Upper lobe of left lung (tissue), 6 donors: ENCODE measurements around the gene TMEM39B. TPM values are rescaled to one million over a fixed set of nuclear protein-coding genes. Genes with fewer than 3 reads are reported as not detected.

Source experiments
- ATAC-seq, 2 donors: fragments of 200-7000 bp; cut with Tn5 transposase; one replicate each; pipeline ENCODE4 v1.9.1; 2022; ENCODE audit warnings: mild to moderate bottlenecking in 2 of 2, moderate library complexity in 2 of 2; ENCODE audit not compliant: low FRiP score in 2 of 2
- DNase-seq, 2 donors: peaks; one replicate each; pipeline ENCODE4 v3.0.0-alpha.2; 2019 to 2020
- H3K27ac ChIP-seq, 4 donors: fragments of 200-600 bp; sonication (generic); one replicate each; pipeline ENCODE4 v1.5.1; 2016 to 2019
- H3K27me3 ChIP-seq, 4 donors: fragments of 200-600 bp; sonication (generic); one replicate each; pipeline ENCODE4 v1.5.1; 2017 to 2019
- H3K36me3 ChIP-seq, 4 donors: fragments of 200-600 bp; sonication (generic); one replicate each; pipeline ENCODE4 v1.5.1; 2016 to 2019
- H3K4me1 ChIP-seq, 4 donors: fragments of 200-600 bp; sonication (generic); one replicate each; pipeline ENCODE4 v1.5.1; 2018 to 2019
- H3K4me3 ChIP-seq, 4 donors: fragments of 200-600 bp; sonication (generic); one replicate each; pipeline ENCODE4 v1.5.1; 2017 to 2019; ENCODE audit warnings: mild to moderate bottlenecking in 2 of 4, moderate library complexity in 1 of 4
- H3K9me3 ChIP-seq, 4 donors: fragments of 200-600 bp; sonication (generic); one replicate each; pipeline ENCODE4 v1.5.1; 2018 to 2019
- CTCF ChIP-seq, 6 experiments: fragments of 450-650 bp in 4 of 6; fragments of 200-600 bp in 2 of 6; sonication (generic) in 2 of 6; IDR thresholded peaks; one replicate each; pipeline ENCODE4 v1.5.1; 2016 to 2019; ENCODE audit warnings: antibody characterized with exemption in 6 of 6
- EP300 ChIP-seq, 4 donors: sonication (generic); formaldehyde crosslinking; IDR thresholded peaks; one replicate each; pipeline ENCODE4 v1.5.1; 2017; ENCODE audit warnings: antibody characterized with exemption in 4 of 4, control low read depth in 2 of 4
- POLR2A ChIP-seq, 4 donors: fragments of 450-650 bp; IDR thresholded peaks; one replicate each; pipeline ENCODE4 v1.5.1; 2016 to 2017; ENCODE audit warnings: antibody characterized with exemption in 4 of 4, mild to moderate bottlenecking in 2 of 4
- POLR2AphosphoS5 ChIP-seq, 2 donors: sonication (generic); formaldehyde crosslinking; IDR thresholded peaks; one replicate each; pipeline ENCODE4 v1.5.1; 2017; ENCODE audit warnings: antibody characterized with exemption in 2 of 2
- WGBS, 2 donors: methylation state at CpG; one replicate each; pipeline ENCODE4 v1.1.5; 2017 to 2018; 5-methylcytosine and 5-hydroxymethylcytosine counted together
- total RNA-seq, 6 donors: library from RNA; depleted of rRNA in 4 of 6; stranded (reverse); fragments of >200 nt in 4 of 6; gene quantifications; one replicate each; pipeline versions ENCODE4 v1.1.0 to v1.2.1, GENCODE V29; 2016 to 2021
- donor health status: DM: no; HTN: no; CAD: no; lungs with moderate emphysema.
- donor health status: DM: no; HTN: yes; CAD: no; lungs with severe emphysema.

TMEM39B gene
- total RNA-seq, 6 donors from 2014 or later: 5.0 to 22.1 (median 10.2) TPM

GRCh38 chr1:32052887-32053286 is 19.9 kb upstream of the TMEM39B start:
- TF ChIP-seq CTCF (IDR thresholded peaks at IDR 0.05) (no peak), EP300 (IDR thresholded peaks at IDR 0.05) (no peak), POLR2AphosphoS5 (IDR thresholded peaks at IDR 0.05) (no peak), POLR2A (IDR thresholded peaks at IDR 0.05) (no peak)
- ATAC-seq (no peak), DNase-seq (no peak)
- Histone ChIP-seq H3K36me3 (peaks cover 3 to 91% (median 64%) of the 10 kb centered on the region in 4 donors), H3K4me3 (no peak overlapping the region), H3K9me3 (no peaks in the 10 kb centered on the region), H3K27me3 (no peaks in the 10 kb centered on the region), H3K4me1 (no peaks in the 10 kb centered on the region), H3K27ac (no peak overlapping the region)
- WGBS, 2 donors: 94 to 97% methylated on average over 4 of the region's 4 CpGs

GRCh38 chr1:32055416-32055815 is 17.3 kb upstream of the TMEM39B start:
- TF ChIP-seq POLR2AphosphoS5 (IDR thresholded peaks at IDR 0.05) (no peak), EP300 (IDR thresholded peaks at IDR 0.05) (no peak), CTCF (IDR thresholded peaks at IDR 0.05) (no peak), POLR2A (IDR thresholded peaks at IDR 0.05) (no peak)
- 81 to 83% methylated on average over 5 of the region's 5 CpGs for WGBS, 2 donors

GRCh38 chr1:32056598-32056997 is 16.1 kb upstream of the TMEM39B start:
- Histone ChIP-seq H3K4me3 (no peak overlapping the region), H3K4me1 (no peaks in the 10 kb centered on the region), H3K27me3 (no peaks in the 10 kb centered on the region), H3K36me3 (peaks cover 3 to 98% (median 65%) of the 10 kb centered on the region in 4 donors), H3K27ac (peak overlapping the region in 1 of 4 donors; percentile 10), H3K9me3 (no peaks in the 10 kb centered on the region)
- ATAC-seq (no peak), DNase-seq (no peak)
- WGBS, 2 donors: 96 to 100% methylated on average over 1 of the region's 1 CpG
- TF ChIP-seq POLR2AphosphoS5 (IDR thresholded peaks at IDR 0.05): no peak
- no peak for TF ChIP-seq POLR2A (IDR thresholded peaks at IDR 0.05)
- TF ChIP-seq CTCF (IDR thresholded peaks at IDR 0.05): no peak
- no peak for TF ChIP-seq EP300 (IDR thresholded peaks at IDR 0.05)

More at GRCh38 chr1:32055416-32055815, 17.3 kb upstream of the TMEM39B start:
- peaks cover 3 to 98% (median 68%) of the 10 kb centered on the region in 4 donors for H3K36me3 ChIP-seq
- no peaks in the 10 kb centered on the region for H3K9me3 ChIP-seq
- no peak for ATAC-seq
- H3K27me3 ChIP-seq: no peaks in the 10 kb centered on the region
- no peak overlapping the region for H3K4me3 ChIP-seq
- H3K4me1 ChIP-seq: no peaks in the 10 kb centered on the region
- no peak for DNase-seq
- H3K27ac ChIP-seq: no peak overlapping the region

DNA sequence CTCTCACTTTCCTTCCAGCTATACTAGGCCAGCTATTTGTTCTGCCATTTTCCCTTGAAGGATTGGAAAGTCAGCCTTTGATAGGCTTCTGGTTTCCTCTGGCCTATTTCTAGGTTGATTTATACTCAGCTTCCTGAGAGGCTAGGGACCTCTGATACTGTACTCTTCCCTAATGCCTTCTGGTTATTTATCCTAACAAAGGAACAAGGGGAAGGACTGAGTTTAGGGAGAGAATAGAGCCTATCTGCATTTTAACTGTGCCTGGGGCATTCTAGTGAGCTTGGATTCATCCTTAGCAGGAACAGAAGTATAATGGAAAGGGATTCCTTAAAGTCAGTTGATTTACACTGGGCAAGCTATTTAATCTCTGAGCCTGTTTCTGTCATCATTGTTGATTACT is 11.8 kb upstream of the TMEM39B start:
- H3K36me3 ChIP-seq: peaks cover 0 to 63% (median 24%) of the 10 kb centered on the region in 4 donors
- H3K9me3 ChIP-seq: no peaks in the 10 kb centered on the region
- TF ChIP-seq POLR2AphosphoS5 (IDR thresholded peaks at IDR 0.05) (no peak), EP300 (IDR thresholded peaks at IDR 0.05) (no peak), POLR2A (IDR thresholded peaks at IDR 0.05) (no peak), CTCF (IDR thresholded peaks at IDR 0.05) (no peak)
- H3K4me3 ChIP-seq: no peak overlapping the region
- DNase-seq: no peak
- peaks cover 0 to 10% (median 8%) of the 10 kb centered on the region in 4 donors for H3K4me1 ChIP-seq
- no peaks in the 10 kb centered on the region for H3K27me3 ChIP-seq
- no peak for ATAC-seq
- peak overlapping the region in 1 of 4 donors; percentile 32 for H3K27ac ChIP-seq

- no peak overlapping the region for H3K4me3 ChIP-seq
- peaks cover 0 to 44% (median 22%) of the 10 kb centered on the region in 4 donors for H3K36me3 ChIP-seq
- no peak for DNase-seq
- H3K27me3 ChIP-seq: no peaks in the 10 kb centered on the region
- no peak for ATAC-seq
- H3K9me3 ChIP-seq: no peaks in the 10 kb centered on the region
- peaks cover 19 to 23% (median 21%) of the 10 kb centered on the region in 4 donors for H3K4me1 ChIP-seq
- no peak for TF ChIP-seq CTCF (IDR thresholded peaks at IDR 0.05)
- peak in 1 of 4 donors; percentile 10 for TF ChIP-seq POLR2A (IDR thresholded peaks at IDR 0.05)
- peak overlapping the region in 3 of 4 donors; percentile 15 to 71 (median 42) for H3K27ac ChIP-seq
- 75 to 79% methylated on average over 4 of the region's 4 CpGs for WGBS, 2 donors
Measured at GRCh38 chr1:32062867-32063230, 9.9 kb upstream of the TMEM39B start.
